ENCODE results near the gene HERC3. TPM values are rescaled to one million over a fixed set of nuclear protein-coding genes. Genes with fewer than 3 reads are reported as not detected.

HERC3 gene
- total and polyA plus RNA-seq, 4 donors = 5.1 to 22.1 (median 10.0) TPM

- Histone ChIP-seq H3K4me3 (ENCODE audit: low read depth in 1 of 3, low read length in 3 of 3) (no peak overlapping the region), H3K27ac (ENCODE audit: low read depth in 1 of 2, low read length in 2 of 2) (peak overlapping the region; percentile 71 to 86), H3K27me3 (ENCODE audit: control insufficient read depth in 4 of 4, insufficient read depth in 4 of 4, low read length in 3 of 4) (no peaks in the 10 kb centered on the region), H3K36me3 (ENCODE audit: control insufficient read depth in 4 of 4, insufficient read depth in 3 of 4, low read depth in 1 of 4, low read length in 3 of 4) (peaks cover 0 to 11% (median 7%) of the 10 kb centered on the region in 4 donors), H3K4me1 (ENCODE audit: control insufficient read depth in 4 of 4, insufficient read depth in 4 of 4, low read length in 3 of 4) (peaks cover 2 to 55% (median 42%) of the 10 kb centered on the region in 4 donors), H3K9ac (ENCODE audit: low read depth in 1 of 2, low read length in 2 of 2) (peak overlapping the region in 1 of 2 donors; percentile 77), H3K9me3 (ENCODE audit: control insufficient read depth in 4 of 4, low read length in 3 of 4) (no peaks in the 10 kb centered on the region)
- no peak for DNase-seq (ENCODE audit: low spot score)
- 27% methylated on average over 7 of the region's 7 CpGs for WGBS
- TF ChIP-seq NR2F2 (IDR thresholded peaks at IDR 0.05) (peak; percentile 11), RAD21 (IDR thresholded peaks at IDR 0.05) (peak in 1 of 2 donors; percentile 11), GABPA (IDR thresholded peaks at IDR 0.05 in 1 of 2, conservative IDR thresholded peaks at IDR 0.05 in 1 of 2) (peak in 1 of 2 donors; percentile 35), ATF3 (IDR thresholded peaks at IDR 0.05) (no peak), JUND (IDR thresholded peaks at IDR 0.05) (peak; percentile 27 to 47), EGR1 (IDR thresholded peaks at IDR 0.05; ENCODE audit: low read depth in 2 of 2) (peak in 1 of 2 donors; percentile 47), FOXA2 (IDR thresholded peaks at IDR 0.05) (peak; percentile 76), FOXA1 (IDR thresholded peaks at IDR 0.05) (peak; percentile 57), HNF4A (conservative IDR thresholded peaks at IDR 0.05) (peak; percentile 86 to 89), SP1 (IDR thresholded peaks at IDR 0.05) (peak; percentile 91), MAX (IDR thresholded peaks at IDR 0.05) (peak; percentile 53), YY1 (IDR thresholded peaks at IDR 0.05) (no peak), HNF4G (IDR thresholded peaks at IDR 0.05) (peak; percentile 46), TAF1 (conservative IDR thresholded peaks at IDR 0.05) (peak; percentile 35), REST (IDR thresholded peaks at IDR 0.05) (peak; percentile 38), RXRA (IDR thresholded peaks at IDR 0.05) (peak; percentile 67 to 69)
- TF ChIP-seq, protein P1, sequence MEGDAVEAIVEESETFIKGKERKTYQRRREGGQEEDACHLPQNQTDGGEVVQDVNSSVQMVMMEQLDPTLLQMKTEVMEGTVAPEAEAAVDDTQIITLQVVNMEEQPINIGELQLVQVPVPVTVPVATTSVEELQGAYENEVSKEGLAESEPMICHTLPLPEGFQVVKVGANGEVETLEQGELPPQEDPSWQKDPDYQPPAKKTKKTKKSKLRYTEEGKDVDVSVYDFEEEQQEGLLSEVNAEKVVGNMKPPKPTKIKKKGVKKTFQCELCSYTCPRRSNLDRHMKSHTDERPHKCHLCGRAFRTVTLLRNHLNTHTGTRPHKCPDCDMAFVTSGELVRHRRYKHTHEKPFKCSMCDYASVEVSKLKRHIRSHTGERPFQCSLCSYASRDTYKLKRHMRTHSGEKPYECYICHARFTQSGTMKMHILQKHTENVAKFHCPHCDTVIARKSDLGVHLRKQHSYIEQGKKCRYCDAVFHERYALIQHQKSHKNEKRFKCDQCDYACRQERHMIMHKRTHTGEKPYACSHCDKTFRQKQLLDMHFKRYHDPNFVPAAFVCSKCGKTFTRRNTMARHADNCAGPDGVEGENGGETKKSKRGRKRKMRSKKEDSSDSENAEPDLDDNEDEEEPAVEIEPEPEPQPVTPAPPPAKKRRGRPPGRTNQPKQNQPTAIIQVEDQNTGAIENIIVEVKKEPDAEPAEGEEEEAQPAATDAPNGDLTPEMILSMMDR (IDR thresholded peaks at IDR 0.05; ENCODE audit: low read depth, low read length, missing input control) = no peak
- TF ChIP-seq, protein P2, sequence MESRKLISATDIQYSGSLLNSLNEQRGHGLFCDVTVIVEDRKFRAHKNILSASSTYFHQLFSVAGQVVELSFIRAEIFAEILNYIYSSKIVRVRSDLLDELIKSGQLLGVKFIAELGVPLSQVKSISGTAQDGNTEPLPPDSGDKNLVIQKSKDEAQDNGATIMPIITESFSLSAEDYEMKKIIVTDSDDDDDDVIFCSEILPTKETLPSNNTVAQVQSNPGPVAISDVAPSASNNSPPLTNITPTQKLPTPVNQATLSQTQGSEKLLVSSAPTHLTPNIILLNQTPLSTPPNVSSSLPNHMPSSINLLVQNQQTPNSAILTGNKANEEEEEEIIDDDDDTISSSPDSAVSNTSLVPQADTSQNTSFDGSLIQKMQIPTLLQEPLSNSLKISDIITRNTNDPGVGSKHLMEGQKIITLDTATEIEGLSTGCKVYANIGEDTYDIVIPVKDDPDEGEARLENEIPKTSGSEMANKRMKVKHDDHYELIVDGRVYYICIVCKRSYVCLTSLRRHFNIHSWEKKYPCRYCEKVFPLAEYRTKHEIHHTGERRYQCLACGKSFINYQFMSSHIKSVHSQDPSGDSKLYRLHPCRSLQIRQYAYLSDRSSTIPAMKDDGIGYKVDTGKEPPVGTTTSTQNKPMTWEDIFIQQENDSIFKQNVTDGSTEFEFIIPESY (IDR thresholded peaks at IDR 0.05) = no peak
Observed at GRCh38 chr4:88753658-88754571, 161.6 kb downstream of the HERC3 start.

All from liver (tissue), 9 donors.